Caco-2 (cell line): Measurements from ENCODE around the gene PPFIA4. TPM values are rescaled to one million over a fixed set of nuclear protein-coding genes. Genes with fewer than 3 reads are reported as not detected.

ENCODE experiments used
- BruUV-seq: library from RNA; stranded (reverse); fragments of 400-500 nt; replicated peaks from 2 replicates; lab custom pipeline; 2021; lab: Mats Ljungman, UMichigan
- CTCF ChIA-PET: fragments of 300-600 bp; sonication (Branson Sonifier 250); formaldehyde crosslinking; loops from one replicate; lab custom pipeline; 2022; ENCODE audit warnings: antibody characterized with exemption; lab: Charles Lee
- POLR2A ChIA-PET: fragments of 300-600 bp; sonication (Branson Sonifier 250); formaldehyde crosslinking; loops from one replicate; lab custom pipeline; 2022; ENCODE audit warnings: antibody characterized with exemption; lab: Charles Lee
- DNase-seq, 2 experiments: peaks; one replicate each; pipeline versions ENCODE4 v3.0.0 to v3.0.0-alpha.2; 2020 to 2022
- H3K27me3 ChIP-seq: replicated peaks from 2 replicates; pipeline ENCODE4 v1.6.0; 2011; ENCODE audit warnings: low read length; ENCODE audit not compliant: control insufficient read depth, insufficient read depth
- H3K36me3 ChIP-seq: 2 replicates; pipeline ENCODE4 v1.5.1; 2011; ENCODE audit warnings: low read length; ENCODE audit not compliant: control insufficient read depth, insufficient read depth
- H3K4me1 ChIP-seq: fragments of 250-450 bp; sonication (Bioruptor Pico); 2 replicates; pipeline ENCODE4 v1.5.1; 2020; ENCODE audit warnings: mild to moderate bottlenecking
- H3K4me3 ChIP-seq: 2 replicates; pipeline ENCODE4 v1.5.1; 2011; ENCODE audit warnings: low read depth, mild to moderate bottlenecking, control low read depth, low read length
- H3K9me3 ChIP-seq: fragments of 250-450 bp; sonication (Bioruptor Pico); 2 replicates; pipeline ENCODE4 v1.5.1; 2020; ENCODE audit warnings: mild to moderate bottlenecking, moderate library complexity
- H3K27ac Mint-ChIP-seq: one replicate; pipeline ENCODE4 v1.8.0; 2022; ENCODE audit warnings: mixed read lengths; ENCODE audit not compliant: unreplicated experiment
- H3K27me3 Mint-ChIP-seq: one replicate; pipeline ENCODE4 v1.8.0; 2022; ENCODE audit warnings: mixed read lengths; ENCODE audit not compliant: insufficient read depth, unreplicated experiment
- H3K36me3 Mint-ChIP-seq: one replicate; pipeline ENCODE4 v1.8.0; 2022; ENCODE audit warnings: mild to moderate bottlenecking, mixed read lengths; ENCODE audit not compliant: insufficient read depth, unreplicated experiment
- H3K4me1 Mint-ChIP-seq: one replicate; pipeline ENCODE4 v1.8.0; 2022; ENCODE audit warnings: low read depth, mixed read lengths; ENCODE audit not compliant: unreplicated experiment
- H3K4me3 Mint-ChIP-seq: one replicate; pipeline ENCODE4 v1.8.0; 2022; ENCODE audit warnings: mild to moderate bottlenecking, moderate library complexity, mixed read lengths; ENCODE audit not compliant: unreplicated experiment
- H3K9me3 Mint-ChIP-seq: one replicate; pipeline ENCODE4 v1.8.0; 2022; ENCODE audit warnings: mixed read lengths; ENCODE audit not compliant: unreplicated experiment
- CTCF ChIP-seq, 2 experiments: fragments of 200-600 bp in 1 of 2; IDR thresholded peaks; 1 replicate in 1 of 2; 2 replicates in 1 of 2; pipeline versions ENCODE4 v1.5.1 to v1.8.0; 2011 to 2022; ENCODE audit warnings: antibody characterized with exemption in 1 of 2, control low read depth in 1 of 2, inconsistent platforms in 1 of 2, low read depth in 1 of 2, low read length in 1 of 2, mild to moderate bottlenecking in 1 of 2, moderate library complexity in 1 of 2; ENCODE audit not compliant: insufficient read depth in 1 of 2, severe bottlenecking in 1 of 2, unreplicated experiment in 1 of 2
- intact Hi-C: fragments of 100-400 bp; cut with micrococcal nuclease; formaldehyde crosslinking; loops from one replicate; pipeline ENCODE4 v1.10.0; 2022; ENCODE audit not compliant: unreplicated experiment
- total RNA-seq: library from RNA; stranded (reverse); gene quantifications from 2 replicates; pipeline ENCODE4 v1.2.3, GENCODE V29; 2022

The PPFIA4 gene
- total RNA-seq, 1 experiment from 2014 or later, result 9.4 TPM

GRCh38 chr1:203049576-203050180 is 23.4 kb downstream of the PPFIA4 start:
- POLR2A ChIA-PET, result no interaction called here
- no peak overlapping the region for H3K4me3 Mint-ChIP-seq
- H3K4me3 ChIP-seq, result no peak overlapping the region
- intact Hi-C loops, result no loop called here
- no peaks in the 10 kb centered on the region for H3K27me3 Mint-ChIP-seq
- H3K9me3 Mint-ChIP-seq, result no peaks in the 10 kb centered on the region
- no peak for TF ChIP-seq CTCF (IDR thresholded peaks at IDR 0.05; ENCODE audit: insufficient read depth in 1 of 2, low read depth in 1 of 2, low read length in 1 of 2, severe bottlenecking in 1 of 2, unreplicated experiment in 1 of 2)
- no peaks in the 10 kb centered on the region for H3K4me1 Mint-ChIP-seq
- no peaks in the 10 kb centered on the region for H3K9me3 ChIP-seq
- DNase-seq, result no peak
- H3K4me1 ChIP-seq, result no peaks in the 10 kb centered on the region
- no peaks in the 10 kb centered on the region for H3K36me3 Mint-ChIP-seq
- H3K27me3 ChIP-seq, result no peaks in the 10 kb centered on the region
- CTCF ChIA-PET, result interaction anchor here (1.5 kb wide), 1 partner anchor 10 kb away, joined by 3 read pairs; no protein-coding TSS in a partner anchor
- no peak overlapping the region for H3K27ac Mint-ChIP-seq
- H3K36me3 ChIP-seq, result no peaks in the 10 kb centered on the region
- no TSS peak for BruUV-seq

GRCh38 chr1:203050826-203051225 is 24.5 kb downstream of the PPFIA4 start:
- Histone ChIP-seq H3K4me1 (no peaks in the 10 kb centered on the region), H3K4me3 (no peak overlapping the region), H3K9me3 (no peaks in the 10 kb centered on the region), H3K36me3 (no peaks in the 10 kb centered on the region), H3K27me3 (no peaks in the 10 kb centered on the region)
- intact Hi-C loops, result no loop called here
- no peak for DNase-seq
- TF ChIP-seq CTCF (IDR thresholded peaks at IDR 0.05; ENCODE audit: insufficient read depth in 1 of 2, low read depth in 1 of 2, low read length in 1 of 2, severe bottlenecking in 1 of 2, unreplicated experiment in 1 of 2), result no peak
- Mint-ChIP-seq H3K9me3 (no peaks in the 10 kb centered on the region), H3K4me3 (no peak overlapping the region), H3K27ac (no peak overlapping the region), H3K4me1 (no peaks in the 10 kb centered on the region), H3K27me3 (no peaks in the 10 kb centered on the region), H3K36me3 (no peaks in the 10 kb centered on the region)
- CTCF ChIA-PET, result interaction anchor here (0.6 to 0.7 kb wide), 2 partner anchors 157 to 179 kb away, joined by 3 read pairs; partner anchors contain the start of gene CHIT1
- POLR2A ChIA-PET, result no interaction called here
- no TSS peak for BruUV-seq

- intact Hi-C loops, result no loop called here
- Histone ChIP-seq H3K4me3 (no peak overlapping the region), H3K9me3 (no peaks in the 10 kb centered on the region), H3K36me3 (no peaks in the 10 kb centered on the region), H3K4me1 (no peaks in the 10 kb centered on the region), H3K27me3 (no peaks in the 10 kb centered on the region)
- CTCF ChIA-PET, result interaction anchor here (1.1 kb wide), 1 partner anchor 12 kb away, joined by 5 read pairs; no protein-coding TSS in a partner anchor
- Mint-ChIP-seq H3K9me3 (no peaks in the 10 kb centered on the region), H3K4me3 (no peak overlapping the region), H3K27ac (no peak overlapping the region), H3K36me3 (peaks cover 4% of the 10 kb centered on the region), H3K27me3 (no peaks in the 10 kb centered on the region), H3K4me1 (no peaks in the 10 kb centered on the region)
- TF ChIP-seq CTCF (IDR thresholded peaks at IDR 0.05; ENCODE audit: insufficient read depth in 1 of 2, low read depth in 1 of 2, low read length in 1 of 2, severe bottlenecking in 1 of 2, unreplicated experiment in 1 of 2), result no peak
- DNase-seq, result no peak
- BruUV-seq, result no TSS peak
- POLR2A ChIA-PET, result no interaction called here
Measured at GRCh38 chr1:203051841-203052324, 25.6 kb downstream of the PPFIA4 start.
